OCI-LY3 (cell line): ENCODE data around the gene CDH4.

Source experiments
- H2AFZ ChIP-seq: fragments of 200-600, 300-600 bp; shearing (Covaris generic); 2 replicates; pipeline ENCODE4 v1.6.0; 2014; ENCODE audit warnings: antibody characterized with exemption, low read depth, low read length
- H3K27ac ChIP-seq: fragments of 200-600, 300-600 bp; sonication (generic); 2 replicates; pipeline ENCODE4 v1.5.1; 2014; ENCODE audit warnings: mild to moderate bottlenecking, low read length, moderate library complexity, mixed read lengths
- H3K27me3 ChIP-seq: fragments of 200-600, 300-600 bp; sonication (generic); 2 replicates; pipeline ENCODE4 v1.6.1; 2014; ENCODE audit warnings: low read depth, low read length, mixed read lengths
- H3K36me3 ChIP-seq: fragments of 200-600, 300-600 bp; sonication (generic); replicated peaks from 2 replicates; pipeline ENCODE3; 2014; ENCODE audit warnings: low read depth, low read length, mixed read lengths
- H3K4me1 ChIP-seq: fragments of 300-600, 200-600 bp; sonication (generic); 2 replicates; pipeline ENCODE4 v1.6.1; 2014; ENCODE audit warnings: low read length, mixed read lengths
- H3K4me2 ChIP-seq: fragments of 200-600, 300-600 bp; sonication (generic); 2 replicates; pipeline ENCODE4 v1.6.1; 2014; ENCODE audit warnings: low read length, mixed read lengths
- H3K4me3 ChIP-seq: fragments of 300-600, 200-600 bp; sonication (generic); 2 replicates; pipeline ENCODE4 v1.5.1; 2014; ENCODE audit warnings: antibody characterized with exemption, mild to moderate bottlenecking, low read length, moderate library complexity
- H3K79me2 ChIP-seq: fragments of 300-600, 200-600 bp; shearing (Covaris generic); 2 replicates; pipeline ENCODE4 v1.6.1; 2014; ENCODE audit warnings: mild to moderate bottlenecking, low read length, mixed read lengths
- H3K9ac ChIP-seq: fragments of 300-600, 200-600 bp; shearing (Covaris generic); 2 replicates; pipeline ENCODE4 v1.6.0; 2014; ENCODE audit warnings: mild to moderate bottlenecking, low read length, moderate library complexity
- H3K9me3 ChIP-seq: fragments of 200-600, 300-600 bp; shearing (Covaris generic); 2 replicates; pipeline ENCODE4 v1.6.1; 2014; ENCODE audit warnings: low read length, mixed read lengths; ENCODE audit not compliant: insufficient read depth
- H4K20me1 ChIP-seq: fragments of 200-600, 300-600 bp; sonication (generic); 2 replicates; pipeline ENCODE4 v1.6.1; 2016; ENCODE audit warnings: low read length, mixed read lengths; ENCODE audit not compliant: insufficient read depth
- CTCF ChIP-seq: fragments of 200-600, 300-600 bp; sonication (generic); IDR thresholded peaks from 2 replicates; pipeline ENCODE4 v1.5.1; 2014; ENCODE audit warnings: antibody characterized with exemption, low read length, low read depth
- EZH2phosphoT487 ChIP-seq: fragments of 200-600 bp; shearing (Covaris generic); IDR thresholded peaks from 2 replicates; pipeline ENCODE4 v1.6.1; 2018; ENCODE audit warnings: antibody characterized with exemption, mixed run types, low read depth

The CDH4 gene

GRCh38 chr20:61407561-61407960 lies 155.5 kb downstream of the CDH4 start:
- no peaks in the 10 kb centered on the region for H3K79me2 ChIP-seq
- TF ChIP-seq EZH2phosphoT487: no peak
- TF ChIP-seq CTCF: no peak
- H3K27ac ChIP-seq: no peak overlapping the region
- H3K9ac ChIP-seq: no peak overlapping the region
- no peak overlapping the region for H3K4me3 ChIP-seq
- no peaks in the 10 kb centered on the region for H3K9me3 ChIP-seq
- H3K4me2 ChIP-seq: no peak overlapping the region
- H3K27me3 ChIP-seq: no peaks in the 10 kb centered on the region
- H4K20me1 ChIP-seq: no peaks in the 10 kb centered on the region
- H3K4me1 ChIP-seq: no peaks in the 10 kb centered on the region
- H2AFZ ChIP-seq: no peak overlapping the region
- H3K36me3 ChIP-seq: no peaks in the 10 kb centered on the region

- no peak overlapping the region for H3K27ac ChIP-seq
- no peak overlapping the region for H3K4me2 ChIP-seq
- TF ChIP-seq CTCF (no peak), EZH2phosphoT487 (no peak)
- no peak overlapping the region for H3K9ac ChIP-seq
- no peaks in the 10 kb centered on the region for H3K27me3 ChIP-seq
- H3K4me3 ChIP-seq: no peak overlapping the region
- no peaks in the 10 kb centered on the region for H3K36me3 ChIP-seq
- H3K79me2 ChIP-seq: no peaks in the 10 kb centered on the region
- H2AFZ ChIP-seq: no peak overlapping the region
- H3K4me1 ChIP-seq: no peaks in the 10 kb centered on the region
- no peaks in the 10 kb centered on the region for H4K20me1 ChIP-seq
- no peaks in the 10 kb centered on the region for H3K9me3 ChIP-seq
Observed at GRCh38 chr20:61408951-61409740, 157.1 kb downstream of the CDH4 start.

- TF ChIP-seq CTCF (no peak), EZH2phosphoT487 (no peak)
- H4K20me1 ChIP-seq: no peaks in the 10 kb centered on the region
- no peaks in the 10 kb centered on the region for H3K79me2 ChIP-seq
- no peak overlapping the region for H3K9ac ChIP-seq
- H3K27ac ChIP-seq: no peak overlapping the region
- H3K4me3 ChIP-seq: no peak overlapping the region
- no peak overlapping the region for H2AFZ ChIP-seq
- H3K27me3 ChIP-seq: no peaks in the 10 kb centered on the region
- H3K4me1 ChIP-seq: no peaks in the 10 kb centered on the region
- H3K36me3 ChIP-seq: no peaks in the 10 kb centered on the region
- H3K4me2 ChIP-seq: no peak overlapping the region
- H3K9me3 ChIP-seq: no peaks in the 10 kb centered on the region
Observed at GRCh38 chr20:61411743-61412142, 159.7 kb downstream of the CDH4 start.

- Histone ChIP-seq H2AFZ (no peak overlapping the region), H3K4me2 (no peak overlapping the region)
Observed at GRCh38 chr20:61413752-61414151, 161.7 kb downstream of the CDH4 start.

More at GRCh38 chr20:61413752-61414151, 161.7 kb downstream of the CDH4 start:
- Histone ChIP-seq H3K27ac (no peak overlapping the region), H3K27me3 (no peaks in the 10 kb centered on the region), H3K79me2 (no peaks in the 10 kb centered on the region), H3K36me3 (no peaks in the 10 kb centered on the region), H3K4me1 (no peaks in the 10 kb centered on the region), H3K9ac (no peak overlapping the region), H3K4me3 (no peak overlapping the region), H3K9me3 (no peaks in the 10 kb centered on the region), H4K20me1 (no peaks in the 10 kb centered on the region)
- no peak for TF ChIP-seq CTCF
- no peak for TF ChIP-seq EZH2phosphoT487
